Right lobe of liver (tissue), 6 donors: ENCODE data around the gene UQCRC1. TPM values are rescaled to one million over a fixed set of nuclear protein-coding genes. Genes with fewer than 3 reads are reported as not detected.
"Not testable (repeated sequence)": the region's sequence is repeated elsewhere in the genome, so short reads cannot be mapped to it uniquely, and the experiment has no call there.

Experiments
- ATAC-seq, 4 donors: fragments of 200-7000 bp; cut with Tn5 transposase; one replicate each; pipeline ENCODE4 v1.9.1; 2020; ENCODE audit warnings: mild to moderate bottlenecking in 4 of 4, moderate library complexity in 4 of 4
- DNase-seq, 3 donors: peaks; one replicate each; pipeline ENCODE4 v3.0.0-alpha.2; 2020
- H3K27ac ChIP-seq, 3 donors: fragments of 200-600 bp; one replicate each; pipeline ENCODE4 v1.8.0; 2022
- H3K27me3 ChIP-seq, 2 donors: fragments of 200-600 bp; one replicate each; pipeline ENCODE4 v1.8.0; 2022
- H3K36me3 ChIP-seq, 4 donors: fragments of 200-600 bp; sonication (generic) in 1 of 4; one replicate each; pipeline versions ENCODE4 v1.5.1 to v1.8.0; 2017 to 2022; ENCODE audit warnings: control low read depth in 1 of 4
- H3K4me1 ChIP-seq, 4 donors: fragments of 200-600 bp; sonication (generic) in 1 of 4; one replicate each; pipeline versions ENCODE4 v1.5.1 to v1.8.0; 2017 to 2022; ENCODE audit warnings: control low read depth in 1 of 4
- H3K4me3 ChIP-seq, 3 donors: fragments of 200-600 bp; one replicate each; pipeline ENCODE4 v1.8.0; 2022
- H3K9me3 ChIP-seq, 4 donors: fragments of 200-600 bp; sonication (generic) in 1 of 4; one replicate each; pipeline versions ENCODE4 v1.5.1 to v1.8.0; 2017 to 2022; ENCODE audit warnings: control low read depth in 1 of 4
- CTCF ChIP-seq, 4 donors: fragments of 200-600 bp in 3 of 4; fragments of 450-650 bp in 1 of 4; IDR thresholded peaks; one replicate each; pipeline versions ENCODE4 v1.5.1 to v1.8.0; 2016 to 2022; ENCODE audit warnings: antibody characterized with exemption in 4 of 4, mild to moderate bottlenecking in 2 of 4
- POLR2A ChIP-seq: fragments of 450-650 bp; IDR thresholded peaks from one replicate; pipeline ENCODE4 v1.6.1; 2017; ENCODE audit warnings: antibody characterized with exemption, mild to moderate bottlenecking
- WGBS: methylation state at CpG from one replicate; pipeline ENCODE4 v1.1.6; 2018; ENCODE audit warnings: low coverage, low lambda C conversion rate; ENCODE audit not compliant: insufficient coverage; ENCODE audit errors: missing lambda C conversion rate; 5-methylcytosine and 5-hydroxymethylcytosine counted together
- intact Hi-C, 2 donors: fragments of 100-400 bp; cut with DNase I; formaldehyde crosslinking; loops; one replicate each; pipeline versions ENCODE4 v1.11.2 to v1.14.1; 2022
- total RNA-seq, 6 experiments: library from RNA; depleted of rRNA in 2 of 6; stranded (reverse); fragments of >200 nt in 2 of 6; fragmentation: NEBNext Ultra II Directional in 3 of 6; extraction: Animal tissue kit (Norgen Biotek cat#: 25700) in 3 of 6; gene quantifications; one replicate each; pipeline versions ENCODE4 v1.1.0 to v1.2.4, GENCODE V29; 2016 to 2023
- donor health status: DM: no; HTN: yes; CAD: no.
- donor health status: DM: no; HTN: no; CAD: no.
- donor health status: DM: no; HTN: no; CAD: no.
- donor health status: DM: no; HTN: yes; CAD: no.
- donor health status: DM: no; HTN: yes; CAD: no.

UQCRC1 gene
- total RNA-seq, 6 experiments from 2014 or later: 176 to 329 (median 213) TPM

DNA sequence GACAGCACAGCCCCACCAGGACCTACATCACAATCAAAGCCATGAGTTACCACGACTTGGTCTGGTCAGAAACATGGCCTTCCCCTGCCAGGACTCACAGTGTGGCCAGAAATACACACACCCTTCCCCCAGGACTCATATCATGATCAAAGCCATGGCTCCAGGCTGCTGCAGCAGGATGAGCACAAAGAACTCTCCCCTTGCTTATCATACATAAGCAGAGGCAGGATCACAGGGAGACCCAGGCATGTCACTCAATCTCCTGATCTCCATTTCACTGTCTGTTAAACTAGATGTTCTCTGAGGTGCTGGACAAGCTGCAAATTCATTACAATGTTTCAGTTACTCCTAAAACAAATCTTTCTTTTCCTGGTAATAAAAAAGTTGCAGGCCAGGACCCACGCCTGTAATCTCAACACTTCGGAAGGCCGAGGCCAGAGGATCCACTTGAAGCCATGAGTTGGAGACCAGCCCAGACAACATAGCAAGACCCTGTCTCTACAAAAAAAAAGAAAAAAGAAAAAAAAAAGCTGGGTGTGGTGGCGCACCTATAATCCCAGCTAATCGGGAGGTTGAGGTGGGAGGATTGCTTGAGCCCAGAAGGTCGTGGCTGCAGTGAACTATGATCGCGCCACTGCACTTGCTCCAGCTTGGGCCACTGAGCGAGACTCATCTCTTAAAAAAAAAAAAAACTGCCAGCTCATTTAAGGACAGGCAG lies 54.1 kb downstream of the UQCRC1 start:
- TF ChIP-seq POLR2A: no peak
- no peak for TF ChIP-seq CTCF (IDR thresholded peaks at IDR 0.05)
- Histone ChIP-seq H3K9me3 (no peaks in the 10 kb centered on the region), H3K36me3 (no peaks in the 10 kb centered on the region), H3K27ac (no peak overlapping the region), H3K27me3 (no peaks in the 10 kb centered on the region), H3K4me3 (no peak overlapping the region), H3K4me1 (peaks cover 0 to 11% (median 5%) of the 10 kb centered on the region in 4 donors)
- no peak for ATAC-seq
- intact Hi-C loops: loop anchor here in 1 of 2 donors (10.0 kb wide), 1 partner anchor 161 kb away; no protein-coding TSS in a partner anchor
- no peak for DNase-seq
- 96% methylated on average over 8 of the region's 10 CpGs for WGBS

GRCh38 chr3:48553886-48554845 lies 55.3 kb downstream of the UQCRC1 start:
- WGBS: 84% methylated on average over 5 of the region's 14 CpGs
- H3K36me3 ChIP-seq: no peaks in the 10 kb centered on the region
- DNase-seq (no peak), ATAC-seq (no peak)
- TF ChIP-seq POLR2A (no peak), CTCF (IDR thresholded peaks at IDR 0.05) (no peak)
- H3K27me3 ChIP-seq: no peaks in the 10 kb centered on the region
- H3K4me3 ChIP-seq: no peak overlapping the region
- peaks cover 0 to 11% (median 5%) of the 10 kb centered on the region in 4 donors for H3K4me1 ChIP-seq
- H3K9me3 ChIP-seq: no peaks in the 10 kb centered on the region
- H3K27ac ChIP-seq: no peak overlapping the region
- intact Hi-C loops: loop anchor here (5.0 to 10.0 kb wide), 2 partner anchors 92 to 159 kb away; no protein-coding TSS in a partner anchor

DNA sequence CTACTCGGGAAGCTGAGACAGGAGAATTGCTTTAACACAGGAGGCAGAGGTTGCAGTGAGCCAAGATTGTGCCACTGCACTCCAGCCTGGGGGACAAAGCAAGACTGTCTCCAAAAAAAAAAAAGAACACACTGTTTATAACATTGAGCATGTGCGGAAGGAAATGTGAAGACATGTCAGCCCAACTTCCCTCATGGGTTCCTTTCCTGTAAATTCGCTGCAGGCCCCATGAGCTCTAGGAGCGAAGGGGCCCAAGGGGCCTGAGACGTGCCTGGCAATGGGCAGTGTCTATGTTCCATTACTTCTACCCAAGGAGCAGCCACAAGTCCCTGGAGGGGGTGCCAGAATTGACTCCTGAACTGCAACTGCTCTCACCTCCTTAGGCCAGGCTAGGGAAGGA lies 56.1 kb downstream of the UQCRC1 start:
- TF ChIP-seq CTCF (IDR thresholded peaks at IDR 0.05) (no peak), POLR2A (no peak)

GRCh38 chr3:48552111-48552951 lies 57.1 kb downstream of the UQCRC1 start:
- ATAC-seq: no peak
- no peak overlapping the region for H3K27ac ChIP-seq
- intact Hi-C loops: loop anchor here (5.0 to 10.0 kb wide), 2 partner anchors 90 to 158 kb away; no protein-coding TSS in a partner anchor

More for the DNA sequence above, 56.1 kb downstream of the UQCRC1 start:
- no peak overlapping the region for H3K4me3 ChIP-seq
- DNase-seq (peak in 1 of 3 donors; percentile 43), ATAC-seq (no peak)
- no peaks in the 10 kb centered on the region for H3K27me3 ChIP-seq
- peaks cover 0 to 11% (median 5%) of the 10 kb centered on the region in 4 donors for H3K4me1 ChIP-seq
- 72% methylated on average over 2 of the region's 5 CpGs for WGBS
- H3K36me3 ChIP-seq: no peaks in the 10 kb centered on the region
- no peak overlapping the region for H3K27ac ChIP-seq
- intact Hi-C loops: loop anchor here (5.0 to 10.0 kb wide), 2 partner anchors 91 to 159 kb away; no protein-coding TSS in a partner anchor
- H3K9me3 ChIP-seq: no peaks in the 10 kb centered on the region

GRCh38 chr3:48551651-48552050 lies 57.8 kb downstream of the UQCRC1 start:
- not testable (repeated sequence) for DNase-seq, H3K36me3 ChIP-seq, H3K27ac ChIP-seq, H3K27me3 ChIP-seq, H3K4me3 ChIP-seq, H3K9me3 ChIP-seq, H3K4me1 ChIP-seq, ATAC-seq
- intact Hi-C loops: loop anchor here (5.0 to 10.0 kb wide), 2 partner anchors 89 to 157 kb away; no protein-coding TSS in a partner anchor
- no CpG with 5 or more reads among the region's 7 CpGs for WGBS

More at GRCh38 chr3:48552111-48552951, 57.1 kb downstream of the UQCRC1 start:
- no peaks in the 10 kb centered on the region for H3K36me3 ChIP-seq
- H3K4me1 ChIP-seq: peaks cover 0 to 3% (median 1%) of the 10 kb centered on the region in 4 donors
- TF ChIP-seq POLR2A (no peak), CTCF (IDR thresholded peaks at IDR 0.05) (no peak)
- H3K4me3 ChIP-seq: no peak overlapping the region
- no peak for DNase-seq
- H3K27me3 ChIP-seq: no peaks in the 10 kb centered on the region
- no peaks in the 10 kb centered on the region for H3K9me3 ChIP-seq
- WGBS: 68% methylated on average over 5 of the region's 14 CpGs
